Endothelial cell of umbilical vein (primary cell): ENCODE measurements around the gene GDI1.

Experiments used
- MAX ChIP-seq: IDR thresholded peaks from 2 replicates; pipeline ENCODE4 v1.6.1; 2011; ENCODE audit not compliant: insufficient read depth, insufficient read length
- POLR2A ChIP-seq: IDR thresholded peaks from 2 replicates; pipeline ENCODE4 v1.6.1; 2012; ENCODE audit warnings: low read depth, mild to moderate bottlenecking, control low read depth, low read length
- TF ChIP-seq, protein P1 (sequence below), 2 donors: IDR thresholded peaks; 1 replicate in 1 of 2; 2 replicates in 1 of 2; pipeline ENCODE4 v1.5.1; 2011; ENCODE audit warnings: low read length in 2 of 2, mild to moderate bottlenecking in 2 of 2, moderate library complexity in 2 of 2, control low read depth in 1 of 2, inconsistent platforms in 1 of 2, low read depth in 1 of 2; ENCODE audit not compliant: insufficient read depth in 1 of 2; ENCODE audit errors: extremely low read depth in 1 of 2

DNA sequence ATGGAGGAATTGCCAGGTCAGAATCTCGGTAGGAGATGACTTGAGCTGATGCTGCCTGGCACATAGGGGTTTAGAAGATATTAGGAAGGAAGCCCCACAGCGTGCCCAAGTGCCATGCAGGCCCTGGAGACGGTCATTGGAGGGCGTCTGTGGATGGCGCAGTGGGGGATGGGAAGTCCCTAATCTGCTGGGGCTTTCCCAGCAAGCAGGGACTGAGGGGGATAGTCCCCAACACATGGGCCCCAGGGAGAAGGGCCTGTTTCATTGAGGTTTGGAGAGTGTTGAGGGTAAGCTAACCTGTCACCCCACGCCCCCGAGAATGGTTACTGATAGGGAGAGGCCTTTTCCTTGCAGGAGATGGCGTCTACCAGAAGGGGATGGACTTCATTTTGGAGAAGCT is 17.8 kb upstream of the GDI1 start:
- no peak for TF ChIP-seq POLR2A
- TF ChIP-seq, protein P1, sequence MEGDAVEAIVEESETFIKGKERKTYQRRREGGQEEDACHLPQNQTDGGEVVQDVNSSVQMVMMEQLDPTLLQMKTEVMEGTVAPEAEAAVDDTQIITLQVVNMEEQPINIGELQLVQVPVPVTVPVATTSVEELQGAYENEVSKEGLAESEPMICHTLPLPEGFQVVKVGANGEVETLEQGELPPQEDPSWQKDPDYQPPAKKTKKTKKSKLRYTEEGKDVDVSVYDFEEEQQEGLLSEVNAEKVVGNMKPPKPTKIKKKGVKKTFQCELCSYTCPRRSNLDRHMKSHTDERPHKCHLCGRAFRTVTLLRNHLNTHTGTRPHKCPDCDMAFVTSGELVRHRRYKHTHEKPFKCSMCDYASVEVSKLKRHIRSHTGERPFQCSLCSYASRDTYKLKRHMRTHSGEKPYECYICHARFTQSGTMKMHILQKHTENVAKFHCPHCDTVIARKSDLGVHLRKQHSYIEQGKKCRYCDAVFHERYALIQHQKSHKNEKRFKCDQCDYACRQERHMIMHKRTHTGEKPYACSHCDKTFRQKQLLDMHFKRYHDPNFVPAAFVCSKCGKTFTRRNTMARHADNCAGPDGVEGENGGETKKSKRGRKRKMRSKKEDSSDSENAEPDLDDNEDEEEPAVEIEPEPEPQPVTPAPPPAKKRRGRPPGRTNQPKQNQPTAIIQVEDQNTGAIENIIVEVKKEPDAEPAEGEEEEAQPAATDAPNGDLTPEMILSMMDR (IDR thresholded peaks at IDR 0.05; ENCODE audit: extremely low read depth in 1 of 2, insufficient read depth in 1 of 2, low read depth in 1 of 2, low read length in 2 of 2), result no peak
- no peak for TF ChIP-seq MAX
